ENCODE results near the gene MMP14.

MMP14 gene

GRCh38 chr14:22896760-22897159, 60.4 kb downstream of the MMP14 start:
- H3K4me3 ChIP-seq (ENCODE audit: insufficient read depth, low read depth, low read length): no peak overlapping the region
- 84 to 87% methylated on average over 3 of the region's 3 CpGs for WGBS, 2 experiments
- H3K4me1 ChIP-seq (ENCODE audit: control insufficient read depth, insufficient read depth, low read length): no peaks in the 10 kb centered on the region
- no peak overlapping the region for H3K27ac ChIP-seq (ENCODE audit: insufficient read depth, low read depth, low read length, poor library complexity, severe bottlenecking)
- H3K9me3 ChIP-seq (ENCODE audit: control insufficient read depth, low read length): no peaks in the 10 kb centered on the region
- peaks cover 11% of the 10 kb centered on the region for H3K36me3 ChIP-seq (ENCODE audit: control insufficient read depth, insufficient read depth, low read length)
- H3K27me3 ChIP-seq (ENCODE audit: control insufficient read depth, insufficient read depth, low read length, poor library complexity, severe bottlenecking): no peaks in the 10 kb centered on the region

GRCh38 chr14:22897357-22897756, 61.0 kb downstream of the MMP14 start:
- Histone ChIP-seq H3K27me3 (ENCODE audit: control insufficient read depth, insufficient read depth, low read length, poor library complexity, severe bottlenecking) (no peaks in the 10 kb centered on the region), H3K27ac (ENCODE audit: insufficient read depth, low read depth, low read length, poor library complexity, severe bottlenecking) (no peak overlapping the region), H3K4me3 (ENCODE audit: insufficient read depth, low read depth, low read length) (no peak overlapping the region), H3K9me3 (ENCODE audit: control insufficient read depth, low read length) (no peaks in the 10 kb centered on the region), H3K4me1 (ENCODE audit: control insufficient read depth, insufficient read depth, low read length) (no peaks in the 10 kb centered on the region), H3K36me3 (ENCODE audit: control insufficient read depth, insufficient read depth, low read length) (peaks cover 17% of the 10 kb centered on the region)
- 90 to 96% methylated on average over 1 of the region's 1 CpG for WGBS, 2 experiments
